Neutrophil (primary cell): Measurements from ENCODE around the gene EIF3K.
"Not testable (repeated sequence)": the region's sequence is repeated elsewhere in the genome, so short reads cannot be mapped to it uniquely, and the experiment has no call there.

Source experiments
- H3K27ac ChIP-seq: fragments of 200-600 bp; sonication (generic); 2 replicates; pipeline ENCODE4 v1.5.1; 2016; ENCODE audit warnings: mild to moderate bottlenecking, moderate library complexity
- H3K27me3 ChIP-seq: fragments of 200-600 bp; sonication (generic); 2 replicates; pipeline ENCODE4 v1.6.0; 2016; ENCODE audit warnings: mild to moderate bottlenecking
- H3K36me3 ChIP-seq: fragments of 200-600 bp; sonication (generic); 2 replicates; pipeline ENCODE4 v1.5.1; 2017
- H3K4me1 ChIP-seq, 2 experiments: fragments of 200-600 bp in 1 of 2; sonication (generic) in 1 of 2; 1 replicate in 1 of 2; 2 replicates in 1 of 2; pipeline versions ENCODE4 v1.5.1 to v1.6.1; 2013 to 2016; ENCODE audit warnings: low read depth in 1 of 2, low read length in 1 of 2, mild to moderate bottlenecking in 1 of 2, moderate library complexity in 1 of 2; ENCODE audit not compliant: control insufficient read depth in 1 of 2, insufficient read depth in 1 of 2
- H3K4me3 ChIP-seq, 2 experiments: fragments of 200-600 bp in 1 of 2; sonication (generic) in 1 of 2; 1 replicate in 1 of 2; 2 replicates in 1 of 2; pipeline ENCODE4 v1.5.1; 2013 to 2016; ENCODE audit warnings: low read depth in 1 of 2, low read length in 1 of 2, mild to moderate bottlenecking in 1 of 2, moderate library complexity in 1 of 2
- H3K9me3 ChIP-seq: fragments of 200-600 bp; sonication (generic); 2 replicates; pipeline ENCODE4 v1.5.1; 2016
- TF ChIP-seq, protein P1 (sequence below): fragments of 200-600 bp; sonication (generic); IDR thresholded peaks from 2 replicates; pipeline ENCODE4 v1.5.1; 2016; ENCODE audit warnings: antibody characterized with exemption

The EIF3K gene, protein sequence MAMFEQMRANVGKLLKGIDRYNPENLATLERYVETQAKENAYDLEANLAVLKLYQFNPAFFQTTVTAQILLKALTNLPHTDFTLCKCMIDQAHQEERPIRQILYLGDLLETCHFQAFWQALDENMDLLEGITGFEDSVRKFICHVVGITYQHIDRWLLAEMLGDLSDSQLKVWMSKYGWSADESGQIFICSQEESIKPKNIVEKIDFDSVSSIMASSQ

DNA sequence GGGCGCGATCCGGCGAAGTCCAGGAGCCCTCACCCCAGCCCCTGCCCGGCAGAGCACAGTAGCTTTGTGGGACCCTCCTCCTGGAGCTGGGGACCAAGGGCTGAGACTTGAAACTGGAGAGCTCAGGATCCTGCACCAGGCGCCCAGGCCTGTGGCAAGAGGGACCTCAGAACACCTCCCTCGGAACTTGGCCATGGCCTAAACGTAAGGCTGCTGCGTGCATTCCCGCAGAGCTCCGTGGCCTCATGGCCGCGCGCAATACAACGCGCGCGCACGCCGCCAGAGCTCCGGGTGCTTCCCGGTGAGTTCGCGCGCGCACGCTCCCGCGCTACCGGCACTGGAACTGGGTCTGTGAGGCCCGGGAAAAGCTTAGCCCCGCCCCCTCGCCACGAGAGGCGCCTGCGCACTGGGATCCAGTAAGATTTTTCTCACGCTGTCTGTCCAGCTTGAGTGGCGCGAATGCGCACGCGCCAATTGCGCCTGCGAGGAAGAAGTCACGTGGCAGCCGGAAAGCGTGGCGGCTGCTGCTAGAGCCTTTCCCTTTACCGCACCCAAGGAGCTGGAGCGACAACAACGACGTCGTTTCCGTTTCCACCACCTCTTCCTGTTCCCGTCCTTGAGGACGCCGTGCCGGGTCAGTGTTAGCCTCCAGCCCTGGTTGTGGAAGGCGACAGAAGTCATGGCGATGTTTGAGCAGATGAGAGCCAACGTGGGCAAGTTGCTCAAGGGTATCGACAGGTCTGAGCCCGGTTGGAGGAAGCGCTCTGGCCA lies at the start of gene EIF3K:
EIF3K (plus strand) TSS at position 599 of the 771 bp plus-strand sequence; CDS start at position 680, 81 bp downstream.
- H3K27me3 ChIP-seq, result no peaks in the 10 kb centered on the region
- no peaks in the 10 kb centered on the region for H3K9me3 ChIP-seq
- TF ChIP-seq, protein P1, sequence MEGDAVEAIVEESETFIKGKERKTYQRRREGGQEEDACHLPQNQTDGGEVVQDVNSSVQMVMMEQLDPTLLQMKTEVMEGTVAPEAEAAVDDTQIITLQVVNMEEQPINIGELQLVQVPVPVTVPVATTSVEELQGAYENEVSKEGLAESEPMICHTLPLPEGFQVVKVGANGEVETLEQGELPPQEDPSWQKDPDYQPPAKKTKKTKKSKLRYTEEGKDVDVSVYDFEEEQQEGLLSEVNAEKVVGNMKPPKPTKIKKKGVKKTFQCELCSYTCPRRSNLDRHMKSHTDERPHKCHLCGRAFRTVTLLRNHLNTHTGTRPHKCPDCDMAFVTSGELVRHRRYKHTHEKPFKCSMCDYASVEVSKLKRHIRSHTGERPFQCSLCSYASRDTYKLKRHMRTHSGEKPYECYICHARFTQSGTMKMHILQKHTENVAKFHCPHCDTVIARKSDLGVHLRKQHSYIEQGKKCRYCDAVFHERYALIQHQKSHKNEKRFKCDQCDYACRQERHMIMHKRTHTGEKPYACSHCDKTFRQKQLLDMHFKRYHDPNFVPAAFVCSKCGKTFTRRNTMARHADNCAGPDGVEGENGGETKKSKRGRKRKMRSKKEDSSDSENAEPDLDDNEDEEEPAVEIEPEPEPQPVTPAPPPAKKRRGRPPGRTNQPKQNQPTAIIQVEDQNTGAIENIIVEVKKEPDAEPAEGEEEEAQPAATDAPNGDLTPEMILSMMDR, result no peak
- peak within 1 kb of the TSS; percentile 85 for H3K27ac ChIP-seq
- peaks cover 31% of the 10 kb centered on the region for H3K36me3 ChIP-seq
- peaks cover 21 to 27% of the 10 kb centered on the region in 2 experiments for H3K4me1 ChIP-seq
- H3K4me3 ChIP-seq, result peak within 1 kb of the TSS; percentile 73 to 92

DNA sequence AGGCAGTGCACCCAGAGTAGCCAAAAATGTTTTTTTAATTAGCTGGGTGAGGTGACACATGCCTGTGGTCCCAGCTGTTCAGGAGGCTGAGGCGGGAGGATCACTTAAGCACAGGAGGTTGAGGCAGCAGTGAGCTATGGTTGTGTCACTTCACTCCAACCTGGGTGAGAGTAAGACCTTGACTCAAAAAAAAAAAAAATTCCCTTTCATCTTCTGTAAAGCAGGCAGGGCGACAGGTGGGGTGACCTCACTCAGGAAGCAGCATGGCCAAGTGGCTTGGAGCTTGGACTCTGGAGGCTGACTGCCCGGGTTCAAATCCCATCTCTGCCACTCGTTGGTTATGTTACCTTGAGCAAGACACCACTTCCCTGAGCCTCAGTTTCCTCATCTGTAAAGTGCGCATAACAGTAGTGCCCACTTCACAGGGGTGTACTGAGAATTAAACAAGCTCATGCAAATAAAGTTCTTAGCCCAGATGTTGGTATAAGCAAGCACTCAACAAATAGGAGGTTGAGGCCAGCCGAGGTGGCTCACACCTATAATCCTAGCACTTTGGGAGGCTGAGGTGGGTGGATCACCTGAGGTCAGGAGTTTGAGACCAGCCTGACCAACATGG lies 49.5 kb upstream of the EIF3K start:
- H3K9me3 ChIP-seq, result no peaks in the 10 kb centered on the region
- no peaks in the 10 kb centered on the region for H3K4me1 ChIP-seq
- no peak overlapping the region for H3K4me3 ChIP-seq
- TF ChIP-seq, protein P1, result no peak
- H3K36me3 ChIP-seq, result no peaks in the 10 kb centered on the region
- H3K27me3 ChIP-seq, result peaks cover 36% of the 10 kb centered on the region
- no peak overlapping the region for H3K27ac ChIP-seq

DNA sequence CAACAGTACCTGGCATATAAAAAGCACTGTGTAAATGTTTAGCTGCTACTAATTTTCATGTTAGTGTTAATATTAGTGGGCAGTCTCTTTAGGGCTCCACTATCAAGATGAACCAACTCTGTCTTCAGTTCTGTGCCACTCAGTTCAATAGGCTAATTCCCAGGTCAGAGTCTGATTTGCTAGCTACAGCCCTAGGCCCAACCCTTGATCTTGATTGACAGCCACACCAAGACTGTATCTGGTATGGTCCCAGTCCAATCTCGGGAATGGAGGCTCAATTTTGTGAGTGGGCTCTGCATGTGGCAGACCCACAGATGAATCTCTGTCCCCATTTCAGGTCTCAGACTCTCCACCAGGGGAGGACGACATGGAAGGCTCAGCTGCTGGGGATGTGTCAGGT lies 47.3 kb upstream of the EIF3K start:
- Histone ChIP-seq H3K9me3 (no peaks in the 10 kb centered on the region), H3K4me3 (no peak overlapping the region), H3K36me3 (no peaks in the 10 kb centered on the region), H3K27ac (no peak overlapping the region), H3K4me1 (no peaks in the 10 kb centered on the region), H3K27me3 (peaks cover 15% of the 10 kb centered on the region)
- TF ChIP-seq, protein P1, result no peak

DNA sequence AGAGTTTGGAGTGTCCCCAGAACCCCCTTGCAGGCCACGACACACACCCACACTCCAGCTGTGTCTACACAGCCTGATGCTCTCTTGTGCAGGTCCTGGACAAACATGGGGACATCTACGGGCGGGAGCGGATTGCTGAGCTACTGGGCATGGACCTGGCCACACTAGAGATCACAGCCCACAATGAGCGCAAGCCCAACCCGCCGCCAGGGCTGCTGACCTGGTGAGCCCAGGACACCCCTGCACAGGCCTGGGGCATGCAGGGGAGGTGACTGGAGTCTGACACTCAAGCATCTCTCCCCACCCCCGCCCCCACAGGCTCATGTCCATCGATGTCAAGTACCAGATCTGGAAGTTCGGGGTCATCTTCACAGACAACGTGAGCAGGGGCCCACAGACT lies 41.2 kb upstream of the EIF3K start:
- no peak overlapping the region for H3K27ac ChIP-seq
- TF ChIP-seq, protein P1, result no peak
- no peaks in the 10 kb centered on the region for H3K9me3 ChIP-seq
- H3K27me3 ChIP-seq, result no peaks in the 10 kb centered on the region
- H3K4me1 ChIP-seq, result no peaks in the 10 kb centered on the region
- no peaks in the 10 kb centered on the region for H3K36me3 ChIP-seq
- H3K4me3 ChIP-seq, result no peak overlapping the region

DNA sequence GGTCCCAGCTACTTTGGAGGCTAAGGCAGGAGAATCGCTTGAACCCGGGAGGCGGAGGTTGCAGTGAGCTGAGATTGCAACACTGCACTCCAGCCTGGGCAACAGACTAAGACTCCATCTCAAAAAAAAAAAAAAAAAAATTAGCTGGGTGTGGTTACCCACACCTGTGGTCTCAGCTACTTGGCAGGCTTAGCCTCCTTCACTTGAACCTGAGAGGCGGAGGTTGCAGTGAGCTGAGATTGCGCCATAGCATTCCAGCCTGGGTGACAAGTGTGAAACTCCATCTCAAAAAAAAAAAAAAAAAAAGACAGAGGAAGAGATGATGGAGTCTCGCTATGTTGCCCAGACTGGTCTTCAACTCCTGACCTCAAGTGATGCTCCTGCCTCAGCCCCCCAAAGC lies 39.7 kb upstream of the EIF3K start:
- H3K9me3 ChIP-seq, H3K27me3 ChIP-seq, H3K27ac ChIP-seq, H3K4me3 ChIP-seq, H3K4me1 ChIP-seq, H3K36me3 ChIP-seq: not testable (repeated sequence)

DNA sequence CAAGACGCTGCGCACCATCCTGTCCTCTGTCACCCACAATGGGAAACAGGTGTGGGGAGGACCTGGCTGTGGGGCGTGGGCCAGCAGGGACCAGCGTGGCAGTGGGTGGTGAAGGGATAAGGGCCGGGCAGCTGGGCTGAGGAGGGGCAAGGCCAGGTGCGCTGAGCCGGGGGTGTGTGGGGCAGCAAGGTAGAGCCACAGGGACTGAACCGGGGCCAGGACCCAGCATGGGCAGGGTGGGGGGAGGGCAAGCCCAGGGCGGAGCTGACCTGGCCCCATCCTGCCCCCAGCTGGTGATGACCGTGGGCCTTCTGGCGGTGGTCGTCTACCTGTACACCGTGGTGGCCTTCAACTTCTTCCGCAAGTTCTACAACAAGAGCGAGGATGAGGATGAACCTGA lies 38.9 kb upstream of the EIF3K start:
- Histone ChIP-seq H3K9me3 (no peaks in the 10 kb centered on the region), H3K4me1 (no peaks in the 10 kb centered on the region), H3K36me3 (no peaks in the 10 kb centered on the region), H3K27me3 (no peaks in the 10 kb centered on the region), H3K4me3 (no peak overlapping the region), H3K27ac (no peak overlapping the region)
- TF ChIP-seq, protein P1, result no peak
